Measurements from ENCODE around the gene USP30.

USP30 gene

GRCh38 chr12:109114644-109115043, 62.3 kb downstream of the USP30 start:
- H3K36me3 ChIP-seq (ENCODE audit: control insufficient read depth, insufficient read depth, low read length), result peaks cover 9% of the 10 kb centered on the region
- H3K4me3 ChIP-seq (ENCODE audit: low read depth, low read length), result no peak overlapping the region
- peaks cover 15% of the 10 kb centered on the region for H3K4me1 ChIP-seq (ENCODE audit: control insufficient read depth, insufficient read depth, low read length)
- no peaks in the 10 kb centered on the region for H3K27me3 ChIP-seq (ENCODE audit: control insufficient read depth, insufficient read depth, low read length)
- H3K9ac ChIP-seq (ENCODE audit: low read length), result no peak overlapping the region
- H3K27ac ChIP-seq (ENCODE audit: low read depth, low read length), result no peak overlapping the region
- H3K9me3 ChIP-seq (ENCODE audit: control insufficient read depth, insufficient read depth, low read depth, low read length), result no peaks in the 10 kb centered on the region

GRCh38 chr12:109115404-109115757, 63.0 kb downstream of the USP30 start:
- Histone ChIP-seq H3K4me3 (ENCODE audit: low read depth, low read length) (no peak overlapping the region), H3K4me1 (ENCODE audit: control insufficient read depth, insufficient read depth, low read length) (peaks cover 15% of the 10 kb centered on the region), H3K27me3 (ENCODE audit: control insufficient read depth, insufficient read depth, low read length) (no peaks in the 10 kb centered on the region), H3K9ac (ENCODE audit: low read length) (no peak overlapping the region), H3K27ac (ENCODE audit: low read depth, low read length) (no peak overlapping the region), H3K9me3 (ENCODE audit: control insufficient read depth, insufficient read depth, low read depth, low read length) (no peaks in the 10 kb centered on the region), H3K36me3 (ENCODE audit: control insufficient read depth, insufficient read depth, low read length) (0 out of 2 replicates have a peak, but pooled peaks cover 1% of the 10 kb centered on the region)

GRCh38 chr12:109115758-109116610, 63.6 kb downstream of the USP30 start, which contains the start of gene ACACB:
TSS of gene ACACB (plus strand) at chr12:109116587. CDS start at chr12:109139406, 22,819 bp downstream.
- Histone ChIP-seq H3K9me3 (ENCODE audit: control insufficient read depth, insufficient read depth, low read depth, low read length) (no peaks in the 10 kb centered on the region), H3K4me3 (ENCODE audit: low read depth, low read length) (no peak within 1 kb of the TSS), H3K27ac (ENCODE audit: low read depth, low read length) (no peak within 1 kb of the TSS), H3K36me3 (ENCODE audit: control insufficient read depth, insufficient read depth, low read length) (no peaks in the 10 kb centered on the region), H3K4me1 (ENCODE audit: control insufficient read depth, insufficient read depth, low read length) (peaks cover 15% of the 10 kb centered on the region), H3K9ac (ENCODE audit: low read length) (no peak within 1 kb of the TSS), H3K27me3 (ENCODE audit: control insufficient read depth, insufficient read depth, low read length) (no peaks in the 10 kb centered on the region)

GRCh38 chr12:109116611-109116949, 64.2 kb downstream of the USP30 start:
- Histone ChIP-seq H3K27ac (ENCODE audit: low read depth, low read length) (no peak overlapping the region), H3K4me3 (ENCODE audit: low read depth, low read length) (no peak overlapping the region), H3K27me3 (ENCODE audit: control insufficient read depth, insufficient read depth, low read length) (no peaks in the 10 kb centered on the region), H3K4me1 (ENCODE audit: control insufficient read depth, insufficient read depth, low read length) (peaks cover 13% of the 10 kb centered on the region), H3K9ac (ENCODE audit: low read length) (no peak overlapping the region), H3K9me3 (ENCODE audit: control insufficient read depth, insufficient read depth, low read depth, low read length) (no peaks in the 10 kb centered on the region), H3K36me3 (ENCODE audit: control insufficient read depth, insufficient read depth, low read length) (no peaks in the 10 kb centered on the region)

- Histone ChIP-seq H3K9me3 (ENCODE audit: control insufficient read depth, insufficient read depth, low read depth, low read length) (no peaks in the 10 kb centered on the region), H3K4me3 (ENCODE audit: low read depth, low read length) (no peak overlapping the region), H3K27me3 (ENCODE audit: control insufficient read depth, insufficient read depth, low read length) (no peaks in the 10 kb centered on the region), H3K36me3 (ENCODE audit: control insufficient read depth, insufficient read depth, low read length) (no peaks in the 10 kb centered on the region), H3K9ac (ENCODE audit: low read length) (no peak overlapping the region), H3K4me1 (ENCODE audit: control insufficient read depth, insufficient read depth, low read length) (peaks cover 10% of the 10 kb centered on the region), H3K27ac (ENCODE audit: low read depth, low read length) (no peak overlapping the region)
Measured at GRCh38 chr12:109120095-109120494, 67.7 kb downstream of the USP30 start.

GRCh38 chr12:109120557-109120956, 68.2 kb downstream of the USP30 start:
- H3K9ac ChIP-seq (ENCODE audit: low read length), result no peak overlapping the region
- no peaks in the 10 kb centered on the region for H3K36me3 ChIP-seq (ENCODE audit: control insufficient read depth, insufficient read depth, low read length)

GRCh38 chr12:109121346-109121880, 69.0 kb downstream of the USP30 start:
- no peaks in the 10 kb centered on the region for H3K4me1 ChIP-seq (ENCODE audit: control insufficient read depth, insufficient read depth, low read length)
- no peaks in the 10 kb centered on the region for H3K36me3 ChIP-seq (ENCODE audit: control insufficient read depth, insufficient read depth, low read length)
- H3K27me3 ChIP-seq (ENCODE audit: control insufficient read depth, insufficient read depth, low read length), result no peaks in the 10 kb centered on the region
- no peak overlapping the region for H3K9ac ChIP-seq (ENCODE audit: low read length)
- H3K4me3 ChIP-seq (ENCODE audit: low read depth, low read length), result no peak overlapping the region
- no peak overlapping the region for H3K27ac ChIP-seq (ENCODE audit: low read depth, low read length)
- no peaks in the 10 kb centered on the region for H3K9me3 ChIP-seq (ENCODE audit: control insufficient read depth, insufficient read depth, low read depth, low read length)

More at GRCh38 chr12:109120557-109120956, 68.2 kb downstream of the USP30 start:
- H3K4me3 ChIP-seq (ENCODE audit: low read depth, low read length), result no peak overlapping the region
- H3K27me3 ChIP-seq (ENCODE audit: control insufficient read depth, insufficient read depth, low read length), result no peaks in the 10 kb centered on the region
- H3K4me1 ChIP-seq (ENCODE audit: control insufficient read depth, insufficient read depth, low read length), result peaks cover 8% of the 10 kb centered on the region
- H3K27ac ChIP-seq (ENCODE audit: low read depth, low read length), result no peak overlapping the region
- H3K9me3 ChIP-seq (ENCODE audit: control insufficient read depth, insufficient read depth, low read depth, low read length), result no peaks in the 10 kb centered on the region

GRCh38 chr12:109124878-109125648, 72.7 kb downstream of the USP30 start:
- Histone ChIP-seq H3K36me3 (ENCODE audit: control insufficient read depth, insufficient read depth, low read length) (no peaks in the 10 kb centered on the region), H3K4me3 (ENCODE audit: low read depth, low read length) (no peak overlapping the region), H3K4me1 (ENCODE audit: control insufficient read depth, insufficient read depth, low read length) (no peaks in the 10 kb centered on the region), H3K27me3 (ENCODE audit: control insufficient read depth, insufficient read depth, low read length) (no peaks in the 10 kb centered on the region), H3K9ac (ENCODE audit: low read length) (no peak overlapping the region), H3K27ac (ENCODE audit: low read depth, low read length) (no peak overlapping the region), H3K9me3 (ENCODE audit: control insufficient read depth, insufficient read depth, low read depth, low read length) (no peaks in the 10 kb centered on the region)

- Histone ChIP-seq H3K27me3 (ENCODE audit: control insufficient read depth, insufficient read depth, low read length) (no peaks in the 10 kb centered on the region), H3K4me1 (ENCODE audit: control insufficient read depth, insufficient read depth, low read length) (no peaks in the 10 kb centered on the region; the same call in 1 of the 2 replicates), H3K9ac (ENCODE audit: low read length) (no peak overlapping the region), H3K36me3 (ENCODE audit: control insufficient read depth, insufficient read depth, low read length) (no peaks in the 10 kb centered on the region), H3K4me3 (ENCODE audit: low read depth, low read length) (no peak overlapping the region), H3K27ac (ENCODE audit: low read depth, low read length) (no peak overlapping the region), H3K9me3 (ENCODE audit: control insufficient read depth, insufficient read depth, low read depth, low read length) (no peaks in the 10 kb centered on the region)
Measured at GRCh38 chr12:109125791-109126190, 73.4 kb downstream of the USP30 start.

GRCh38 chr12:109126784-109127183, 74.4 kb downstream of the USP30 start:
- no peak overlapping the region for H3K9ac ChIP-seq (ENCODE audit: low read length)
- no peaks in the 10 kb centered on the region for H3K36me3 ChIP-seq (ENCODE audit: control insufficient read depth, insufficient read depth, low read length)
- no peak overlapping the region for H3K27ac ChIP-seq (ENCODE audit: low read depth, low read length)
- H3K4me1 ChIP-seq (ENCODE audit: control insufficient read depth, insufficient read depth, low read length), result no peaks in the 10 kb centered on the region; the same call in 1 of the 2 replicates
- H3K27me3 ChIP-seq (ENCODE audit: control insufficient read depth, insufficient read depth, low read length), result no peaks in the 10 kb centered on the region
- H3K9me3 ChIP-seq (ENCODE audit: control insufficient read depth, insufficient read depth, low read depth, low read length), result no peaks in the 10 kb centered on the region
- no peak overlapping the region for H3K4me3 ChIP-seq (ENCODE audit: low read depth, low read length)

Data from HUES6 (cell line).